ENCODE data around the gene KRTAP13-3. TPM values are rescaled to one million over a fixed set of nuclear protein-coding genes. Genes with fewer than 3 reads are reported as not detected.

KRTAP13-3 gene
- polyA plus RNA-seq (2012; ENCODE audit: insufficient read length, low read depth), result not detected

GRCh38 chr21:30425826-30426225 is at the start of gene KRTAP13-3:
Gene KRTAP13-3, minus strand, starts transcription at chr21:30425926. Its CDS starts 14 bp downstream, at chr21:30425912.
- TF ChIP-seq TAF1 (IDR thresholded peaks at IDR 0.05; ENCODE audit: borderline replicate concordance, insufficient read depth, low read length), result no peak
- no peak for TF ChIP-seq POLR2AphosphoS5 (IDR thresholded peaks at IDR 0.05; ENCODE audit: low read depth, low read length)
- no peak for TF ChIP-seq REST (IDR thresholded peaks at IDR 0.05; ENCODE audit: insufficient read depth in 1 of 2, low read depth in 2 of 2, low read length in 2 of 2)
- no peak for TF ChIP-seq SIN3A (IDR thresholded peaks at IDR 0.05; ENCODE audit: borderline replicate concordance, insufficient read depth, low read length)
- TF ChIP-seq FOXP2 (optimal IDR thresholded peaks at IDR 0.05; ENCODE audit: borderline replicate concordance, extremely low read depth, extremely low read length, insufficient read depth), result no peak

- TF ChIP-seq FOXP2 (optimal IDR thresholded peaks at IDR 0.05; ENCODE audit: borderline replicate concordance, extremely low read depth, extremely low read length, insufficient read depth), result no peak
- no peak for TF ChIP-seq SIN3A (IDR thresholded peaks at IDR 0.05; ENCODE audit: borderline replicate concordance, insufficient read depth, low read length)
- no peak for TF ChIP-seq POLR2AphosphoS5 (IDR thresholded peaks at IDR 0.05; ENCODE audit: low read depth, low read length)
These were observed 43.4 kb upstream of the KRTAP13-3 start for GRCh38 chr21:30468900-30469714.

GRCh38 chr21:30463713-30464112 is 38.0 kb upstream of the KRTAP13-3 start:
- TF ChIP-seq TAF1 (IDR thresholded peaks at IDR 0.05; ENCODE audit: borderline replicate concordance, insufficient read depth, low read length), result no peak
- TF ChIP-seq SIN3A (IDR thresholded peaks at IDR 0.05; ENCODE audit: borderline replicate concordance, insufficient read depth, low read length), result no peak
- no peak for TF ChIP-seq FOXP2 (optimal IDR thresholded peaks at IDR 0.05; ENCODE audit: borderline replicate concordance, extremely low read depth, extremely low read length, insufficient read depth)
- TF ChIP-seq POLR2AphosphoS5 (IDR thresholded peaks at IDR 0.05; ENCODE audit: low read depth, low read length), result no peak
- no peak for TF ChIP-seq REST (IDR thresholded peaks at IDR 0.05; ENCODE audit: insufficient read depth in 1 of 2, low read depth in 2 of 2, low read length in 2 of 2)

- TF ChIP-seq SIN3A (IDR thresholded peaks at IDR 0.05; ENCODE audit: borderline replicate concordance, insufficient read depth, low read length), result no peak
- no peak for TF ChIP-seq REST (IDR thresholded peaks at IDR 0.05; ENCODE audit: insufficient read depth in 1 of 2, low read depth in 2 of 2, low read length in 2 of 2)
- no peak for TF ChIP-seq TAF1 (IDR thresholded peaks at IDR 0.05; ENCODE audit: borderline replicate concordance, insufficient read depth, low read length)
- no peak for TF ChIP-seq FOXP2 (optimal IDR thresholded peaks at IDR 0.05; ENCODE audit: borderline replicate concordance, extremely low read depth, extremely low read length, insufficient read depth)
- TF ChIP-seq POLR2AphosphoS5 (IDR thresholded peaks at IDR 0.05; ENCODE audit: low read depth, low read length), result no peak
These were observed 22.8 kb upstream of the KRTAP13-3 start for GRCh38 chr21:30448514-30448913.

- TF ChIP-seq POLR2AphosphoS5 (IDR thresholded peaks at IDR 0.05; ENCODE audit: low read depth, low read length), result no peak
- TF ChIP-seq TAF1 (IDR thresholded peaks at IDR 0.05; ENCODE audit: borderline replicate concordance, insufficient read depth, low read length), result no peak
- no peak for TF ChIP-seq FOXP2 (optimal IDR thresholded peaks at IDR 0.05; ENCODE audit: borderline replicate concordance, extremely low read depth, extremely low read length, insufficient read depth)
- TF ChIP-seq REST (IDR thresholded peaks at IDR 0.05; ENCODE audit: insufficient read depth in 1 of 2, low read depth in 2 of 2, low read length in 2 of 2), result no peak
- TF ChIP-seq SIN3A (IDR thresholded peaks at IDR 0.05; ENCODE audit: borderline replicate concordance, insufficient read depth, low read length), result no peak
These were observed 21.3 kb upstream of the KRTAP13-3 start for GRCh38 chr21:30447056-30447455.
